ENCODE results near the gene KIF2B. TPM values are rescaled to one million over a fixed set of nuclear protein-coding genes. Genes with fewer than 3 reads are reported as not detected.
"Not testable (repeated sequence)": the region's sequence is repeated elsewhere in the genome, so short reads cannot be mapped to it uniquely, and the experiment has no call there.

KIF2B gene
- total and polyA plus RNA-seq, 2 donors = under 0.01 TPM; not detected in 1

DNA sequence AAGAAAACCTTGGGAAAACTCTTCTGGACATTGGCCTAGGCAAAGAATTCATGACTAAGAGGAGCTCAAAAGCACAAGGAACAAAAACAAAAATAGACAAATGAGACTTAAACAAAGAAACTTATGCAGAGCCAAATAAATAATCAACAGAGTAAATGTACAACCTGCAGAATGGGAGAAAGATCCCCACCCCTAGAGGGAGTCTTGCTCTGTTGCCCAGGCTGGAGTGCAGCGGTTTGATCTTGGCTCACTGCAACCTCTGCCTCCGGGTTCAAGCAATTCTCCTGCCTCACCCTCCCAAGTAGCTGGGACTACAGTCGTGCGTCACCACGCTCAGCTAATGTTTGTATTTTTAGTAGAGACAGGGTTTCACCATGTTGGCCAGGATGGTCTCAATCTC, 48.4 kb downstream of the KIF2B start:
- not testable (repeated sequence) for H3K27ac ChIP-seq (ENCODE audit: low read depth in 1 of 2, low read length in 1 of 2); DNase-seq (ENCODE audit: low read depth in 6 of 9, low spot score in 9 of 9); H3K4me1 ChIP-seq (ENCODE audit: control insufficient read depth in 2 of 2, insufficient read depth in 2 of 2, low read length in 2 of 2); H3K27me3 ChIP-seq (ENCODE audit: control insufficient read depth in 2 of 2, insufficient read depth in 1 of 2, low read length in 1 of 2); H3K9me3 ChIP-seq (ENCODE audit: control insufficient read depth in 2 of 2, insufficient read depth in 1 of 2, low read length in 1 of 2); H3K36me3 ChIP-seq (ENCODE audit: control insufficient read depth in 2 of 2, insufficient read depth in 2 of 2, low read length in 1 of 2); H3K4me3 ChIP-seq (ENCODE audit: low read length in 2 of 2)
- 87% methylated on average over 5 of the region's 5 CpGs for WGBS
